Renal cortex interstitium (tissue), 11 donors: ENCODE data around the gene GCK. TPM values are rescaled to one million over a fixed set of nuclear protein-coding genes. Genes with fewer than 3 reads are reported as not detected.
"Not testable (repeated sequence)": the region's sequence is repeated elsewhere in the genome, so short reads cannot be mapped to it uniquely, and the experiment has no call there.

Source experiments
- DNase-seq, 11 donors: peaks; one replicate each; pipeline ENCODE4 v3.0.0-alpha.2; 2013; ENCODE audit warnings: low read depth in 9 of 11, low spot score in 4 of 11; ENCODE audit errors: extremely low read depth in 1 of 11
- polyA plus RNA-seq, 3 donors: library from polyadenylated mRNA; unstranded; fragments of 120-200 nt; gene quantifications; one replicate each; pipeline ENCODE4 v1.2.1, GENCODE V29; 2013; ENCODE audit not compliant: insufficient read length in 3 of 3

GCK gene
- polyA plus RNA-seq, 3 donors = 3.0 to 4.0 (median 3.7) TPM

- DNase-seq = no peak
Measured at GRCh38 chr7:44188480-44189225, 586 bp downstream of the GCK start.

GRCh38 chr7:44187636-44188416 is 1.4 kb downstream of the GCK start:
- DNase-seq = no peak

- no peak for DNase-seq
Measured at GRCh38 chr7:44186736-44187135, 2.5 kb downstream of the GCK start.

GRCh38 chr7:44185729-44186128 is 3.5 kb downstream of the GCK start:
- DNase-seq = no peak

- DNase-seq = no peak
Measured at GRCh38 chr7:44184873-44185446, 4.3 kb downstream of the GCK start.

DNA sequence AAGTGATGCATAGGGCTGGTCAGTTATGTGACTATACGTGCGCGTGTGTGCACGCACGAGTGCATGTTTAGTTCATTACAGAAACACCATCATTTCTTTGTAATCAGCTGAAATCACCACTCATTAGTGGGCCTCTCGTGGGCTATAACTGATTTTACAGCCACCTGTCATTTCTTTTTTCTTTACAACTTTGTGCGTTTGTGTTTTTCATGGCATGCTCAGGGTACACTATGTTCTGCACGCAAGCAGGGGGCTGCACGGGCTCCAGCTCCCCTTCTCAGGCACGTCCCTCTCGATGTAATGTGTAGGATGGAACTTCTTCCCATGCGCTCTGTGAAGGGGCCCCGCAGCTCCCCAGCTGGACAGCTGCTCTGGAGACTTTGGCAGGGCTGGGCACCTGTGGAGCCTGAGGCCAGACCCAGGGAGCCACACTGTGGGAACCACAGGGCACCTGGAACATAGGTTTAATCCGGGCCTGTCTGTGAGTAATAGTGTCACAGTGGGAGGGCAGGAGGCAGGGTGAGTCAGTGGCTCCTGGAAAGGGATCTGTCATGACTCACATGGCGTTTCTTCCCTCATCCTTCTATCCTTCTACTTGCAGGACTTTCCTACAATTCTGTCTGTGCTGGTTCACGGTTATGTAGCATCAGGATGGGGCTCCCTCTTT is 4.9 kb downstream of the GCK start:
- no peak for DNase-seq

DNA sequence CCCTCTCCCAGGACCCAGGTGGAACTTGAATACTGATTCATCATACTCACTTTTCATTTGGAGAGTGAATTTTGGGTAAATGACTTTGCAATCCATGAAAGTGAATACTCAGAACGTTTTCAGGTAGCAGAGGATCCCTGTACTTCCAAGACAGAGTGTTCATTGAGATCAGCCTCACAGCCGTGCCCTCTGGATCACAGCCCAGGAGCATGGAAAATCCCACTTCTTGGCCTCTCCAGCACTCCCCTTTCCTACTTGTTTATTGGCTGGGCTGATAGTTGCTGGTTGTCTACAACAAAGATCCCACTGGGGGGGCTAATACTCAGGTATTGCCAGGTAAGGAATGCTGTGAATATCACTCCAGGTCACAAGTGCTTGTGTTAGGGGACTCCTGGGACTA is 5.9 kb downstream of the GCK start:
- DNase-seq = no peak

DNA sequence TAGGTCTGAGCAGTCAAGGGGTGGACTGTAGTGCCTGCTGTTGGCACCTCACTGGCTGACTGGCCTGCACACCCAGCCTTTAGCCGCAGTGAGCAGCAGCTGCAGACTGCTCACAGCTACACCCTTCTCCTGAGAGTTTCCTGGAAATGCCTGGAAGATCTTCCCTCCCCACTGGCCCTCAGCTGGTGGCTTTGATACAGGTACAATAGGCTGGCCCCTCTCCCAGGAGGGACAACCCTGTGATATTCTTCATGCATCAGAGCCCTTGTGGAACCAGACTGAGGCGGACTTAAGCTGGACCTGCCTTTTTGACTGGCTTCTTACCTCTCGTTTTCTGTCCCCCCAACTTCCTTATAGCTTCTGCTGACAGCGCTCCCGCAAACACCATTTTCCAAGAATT is 6.4 kb downstream of the GCK start:
- no peak for DNase-seq

DNA sequence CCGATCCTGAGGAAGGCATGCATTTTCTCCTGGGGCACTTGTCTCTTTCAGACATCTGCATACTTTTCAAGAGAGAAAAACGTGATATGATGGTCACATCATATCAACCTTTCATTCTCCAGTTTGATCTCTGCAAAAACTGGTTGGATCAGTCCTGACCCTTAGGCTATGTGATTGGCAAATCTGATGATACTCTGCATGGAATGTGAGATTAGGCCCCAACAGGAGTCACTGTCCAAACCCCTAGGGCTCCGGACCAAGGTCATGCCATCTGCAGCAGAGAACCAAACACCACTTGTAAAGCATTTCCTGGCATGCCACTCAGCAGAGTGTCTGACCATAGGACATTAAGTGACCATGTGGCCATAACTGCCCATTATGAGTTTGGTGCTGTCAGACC is 8.6 kb downstream of the GCK start:
- no peak for DNase-seq

DNA sequence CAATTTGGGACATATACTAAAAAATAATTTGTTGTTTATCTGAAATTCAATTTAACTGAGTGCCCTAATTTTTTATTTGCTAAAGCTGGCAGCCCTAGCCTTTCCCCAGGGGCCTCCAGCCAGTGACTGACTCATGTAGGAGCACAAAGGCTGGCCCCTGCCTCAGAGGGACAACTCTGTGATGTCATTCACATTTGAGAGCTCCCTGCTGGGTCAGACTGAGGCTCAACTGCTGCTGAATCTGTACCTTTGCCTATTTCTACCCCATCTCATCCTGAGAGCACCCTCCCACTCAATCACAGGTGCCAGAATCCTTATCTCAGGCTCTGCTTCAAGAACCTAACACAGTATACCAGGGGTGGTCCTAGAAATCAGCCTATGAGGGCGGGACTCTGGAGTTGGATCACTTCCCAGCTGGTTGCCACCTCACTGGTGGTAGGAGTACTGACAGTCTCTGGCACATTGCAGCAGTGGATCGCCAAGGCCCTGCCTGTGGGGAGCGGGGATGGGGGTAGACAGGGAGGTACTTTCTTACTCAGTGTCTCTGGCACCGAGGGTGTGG is 11.6 kb downstream of the GCK start:
- DNase-seq = no peak

- DNase-seq = no peak
Measured at GRCh38 chr7:44176486-44176885, 12.8 kb downstream of the GCK start.

DNA sequence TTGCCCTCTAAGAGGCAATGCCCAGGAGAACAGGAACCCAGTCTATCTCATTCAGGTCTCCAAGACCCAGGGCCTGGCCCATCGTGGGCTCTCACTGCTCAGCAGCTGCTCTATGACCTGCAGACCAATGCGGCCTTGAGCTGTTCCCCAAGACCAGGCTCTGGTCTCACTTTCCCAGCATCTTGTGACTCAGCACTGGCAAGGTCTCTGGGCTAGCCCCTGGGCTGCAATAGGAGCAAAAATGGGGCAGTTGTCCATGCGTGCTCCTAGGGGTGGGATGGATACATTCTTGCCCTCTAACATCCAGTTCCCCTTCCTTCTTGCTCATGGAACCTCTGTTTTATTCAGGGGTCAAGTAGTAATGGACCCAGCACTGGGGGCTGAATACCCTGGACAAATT is 13.5 kb downstream of the GCK start:
- DNase-seq = no peak

- not testable (repeated sequence) for DNase-seq
Measured at GRCh38 chr7:44174694-44174948, 14.6 kb downstream of the GCK start.

- no peak for DNase-seq
Measured at GRCh38 chr7:44173911-44174693, 15.1 kb downstream of the GCK start.

GRCh38 chr7:44172803-44173424 is 16.3 kb downstream of the GCK start:
- DNase-seq = no peak

DNA sequence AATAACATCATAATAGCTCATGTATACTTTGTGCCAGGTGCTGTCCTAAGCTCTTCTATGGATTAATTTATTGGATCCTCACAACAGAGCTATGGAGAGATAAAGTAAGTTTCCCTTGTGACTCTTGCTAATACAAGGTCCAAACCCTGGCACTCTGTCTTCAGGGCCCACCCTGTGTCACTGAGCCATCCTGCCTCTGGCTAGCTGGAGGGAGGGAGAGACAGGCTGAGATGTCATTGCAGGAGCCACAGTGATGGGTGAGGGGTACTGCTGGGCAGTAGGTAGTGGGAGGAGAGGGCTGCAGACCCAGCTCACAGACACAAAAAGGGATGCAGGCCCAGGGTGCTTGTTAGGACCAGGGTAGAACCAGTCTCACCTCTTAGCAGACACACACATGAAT is 16.9 kb downstream of the GCK start:
- DNase-seq = no peak

DNA sequence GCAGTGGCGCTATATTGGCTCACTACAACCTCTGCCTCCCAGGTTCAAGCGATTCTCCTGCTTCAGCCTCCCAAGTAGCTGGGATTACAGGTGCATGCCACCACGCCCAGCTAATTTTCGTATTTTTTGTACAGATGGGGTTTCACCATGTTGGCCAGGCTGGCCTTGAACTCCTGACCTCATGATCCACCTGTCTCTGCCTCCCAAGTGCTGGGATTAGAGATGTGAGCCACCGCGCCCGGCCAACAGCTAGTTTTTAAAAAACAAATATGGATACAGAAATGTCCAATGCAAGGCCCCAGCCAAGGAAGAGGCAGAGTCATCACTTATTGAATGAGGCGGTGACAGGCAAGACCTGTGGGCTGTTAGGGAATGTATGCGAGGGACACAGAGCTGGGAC is 17.3 kb downstream of the GCK start:
- not testable (repeated sequence) for DNase-seq

GRCh38 chr7:44167920-44168319 is 21.3 kb downstream of the GCK start:
- no peak for DNase-seq

DNA sequence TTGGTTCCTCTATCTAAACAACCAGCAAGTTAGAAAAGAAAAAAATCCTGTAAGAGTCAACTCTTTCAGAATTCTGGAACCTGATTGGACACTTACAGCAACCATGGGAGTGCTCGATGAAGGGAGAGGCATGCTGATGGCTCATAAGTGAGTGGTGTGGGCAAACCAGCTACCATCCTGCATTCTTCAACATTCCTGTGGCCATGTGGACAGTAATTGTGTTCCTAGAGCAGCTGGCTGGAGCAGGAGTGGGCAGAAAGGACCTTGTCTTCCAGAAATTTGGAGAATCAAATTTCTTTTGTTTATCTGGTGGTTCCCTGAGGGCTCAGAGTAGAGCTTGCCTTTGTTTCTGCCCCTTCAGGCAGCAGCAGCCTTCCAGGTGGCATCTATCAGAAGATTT is 25.6 kb downstream of the GCK start:
- no peak for DNase-seq
